KMS-11 (cell line): Measurements from ENCODE around the gene TMUB2.

Source experiments
- H2AFZ ChIP-seq: fragments of 200-600 bp; sonication (generic); 2 replicates; pipeline ENCODE4 v1.6.1; 2016; ENCODE audit warnings: antibody characterized with exemption, mixed run types, low read depth
- H3K27ac ChIP-seq: fragments of 200-600 bp; sonication (generic); 2 replicates; pipeline ENCODE4 v1.6.1; 2016; ENCODE audit warnings: mild to moderate bottlenecking, mixed run types
- H3K27me3 ChIP-seq: fragments of 200-600 bp; sonication (generic); 2 replicates; pipeline ENCODE4 v1.6.1; 2017; ENCODE audit warnings: mild to moderate bottlenecking, low read depth, mixed run types, moderate library complexity; ENCODE audit not compliant: insufficient read depth
- H3K36me3 ChIP-seq: fragments of 200-600 bp; sonication (generic); 2 replicates; pipeline ENCODE4 v1.6.1; 2017; ENCODE audit warnings: mild to moderate bottlenecking, mixed run types; ENCODE audit not compliant: insufficient read depth
- H3K4me1 ChIP-seq: fragments of 200-600 bp; sonication (generic); 2 replicates; pipeline ENCODE4 v1.6.1; 2016; ENCODE audit warnings: mild to moderate bottlenecking, low read depth, mixed run types; ENCODE audit not compliant: poor library complexity, severe bottlenecking
- H3K4me2 ChIP-seq: fragments of 200-600 bp; sonication (generic); 2 replicates; pipeline ENCODE4 v1.7.0; 2016; ENCODE audit warnings: mild to moderate bottlenecking, mixed run types
- H3K4me3 ChIP-seq: fragments of 200-600 bp; sonication (generic); IDR thresholded peaks from 2 replicates; pipeline ENCODE4 v1.6.1; 2017; ENCODE audit warnings: low read depth, low read length, mixed read lengths; ENCODE audit not compliant: insufficient read depth
- H3K79me2 ChIP-seq: fragments of 200-600 bp; sonication (generic); 2 replicates; pipeline ENCODE4 v1.6.1; 2016; ENCODE audit warnings: low read depth, mixed run types; ENCODE audit not compliant: insufficient read depth
- H3K9ac ChIP-seq: fragments of 200-600 bp; sonication (generic); 2 replicates; pipeline ENCODE4 v1.6.1; 2016; ENCODE audit warnings: mild to moderate bottlenecking, mixed run types
- H4K20me1 ChIP-seq: fragments of 200-600 bp; sonication (generic); 2 replicates; pipeline ENCODE4 v1.6.1; 2016; ENCODE audit warnings: mild to moderate bottlenecking, mixed run types; ENCODE audit not compliant: insufficient read depth
- CTCF ChIP-seq: fragments of 200-600 bp; sonication (generic); conservative IDR thresholded peaks from 2 replicates; pipeline ENCODE4 v1.6.1; 2017; ENCODE audit warnings: low read depth, mild to moderate bottlenecking, antibody characterized with exemption, low read length, moderate library complexity, mixed read lengths

The TMUB2 gene

GRCh38 chr17:44178133-44178532, 8.6 kb upstream of the TMUB2 start:
- no peaks in the 10 kb centered on the region for H4K20me1 ChIP-seq
- peaks cover 10% of the 10 kb centered on the region; the same call in 1 of the 2 replicates for H3K36me3 ChIP-seq
- no peak overlapping the region for H3K9ac ChIP-seq
- no peak overlapping the region for H3K4me3 ChIP-seq
- H3K27me3 ChIP-seq: no peaks in the 10 kb centered on the region
- peaks cover 21% of the 10 kb centered on the region; the same call in 1 of the 2 replicates for H3K79me2 ChIP-seq
- no peak overlapping the region for H3K27ac ChIP-seq
- no peak overlapping the region for H2AFZ ChIP-seq
- peaks cover 30% of the 10 kb centered on the region for H3K4me1 ChIP-seq
- no peak overlapping the region for H3K4me2 ChIP-seq
- TF ChIP-seq CTCF: no peak

GRCh38 chr17:44183024-44183423, 3.7 kb upstream of the TMUB2 start:
- Histone ChIP-seq H3K4me2 (peak overlapping the region; percentile 18; the same call in 1 of the 2 replicates), H3K36me3 (peaks cover 10% of the 10 kb centered on the region; the same call in 1 of the 2 replicates), H3K4me3 (no peak overlapping the region), H3K27ac (peak overlapping the region; percentile 26; the same call in 1 of the 2 replicates), H3K9ac (no peak overlapping the region), H3K79me2 (peaks cover 56% of the 10 kb centered on the region), H3K4me1 (peaks cover 44% of the 10 kb centered on the region), H3K27me3 (no peaks in the 10 kb centered on the region), H4K20me1 (no peaks in the 10 kb centered on the region), H2AFZ (no peak overlapping the region)
- TF ChIP-seq CTCF: no peak

GRCh38 chr17:44184212-44184810, 2.5 kb upstream of the TMUB2 start:
- peaks cover 50% of the 10 kb centered on the region for H3K4me1 ChIP-seq
- peak overlapping the region; percentile 67; the same call in 1 of the 2 replicates for H3K27ac ChIP-seq
- no peak overlapping the region for H3K9ac ChIP-seq
- no peaks in the 10 kb centered on the region for H4K20me1 ChIP-seq
- TF ChIP-seq CTCF: no peak
- H3K79me2 ChIP-seq: peaks cover 55% of the 10 kb centered on the region
- H3K27me3 ChIP-seq: no peaks in the 10 kb centered on the region
- peak overlapping the region; percentile 47 for H3K4me2 ChIP-seq
- H3K36me3 ChIP-seq: peaks cover 10% of the 10 kb centered on the region; the same call in 1 of the 2 replicates
- no peak overlapping the region for H3K4me3 ChIP-seq
- H2AFZ ChIP-seq: no peak overlapping the region

GRCh38 chr17:44187131-44187899, 543 bp downstream of the TMUB2 start:
- Histone ChIP-seq H3K4me2 (peak overlapping the region; percentile 91), H4K20me1 (no peaks in the 10 kb centered on the region), H3K36me3 (peaks cover under 1% of the 10 kb centered on the region; the same call in 1 of the 2 replicates), H3K4me3 (no peak overlapping the region), H3K9ac (peak overlapping the region; percentile 33; the same call in 1 of the 2 replicates), H3K79me2 (peaks cover 48% of the 10 kb centered on the region), H2AFZ (peak overlapping the region; percentile 49), H3K27ac (peak overlapping the region; percentile 35), H3K4me1 (peaks cover 43% of the 10 kb centered on the region), H3K27me3 (no peaks in the 10 kb centered on the region)
- TF ChIP-seq CTCF: no peak
